ENCODE results near the gene OBSL1.

OBSL1 gene

DNA sequence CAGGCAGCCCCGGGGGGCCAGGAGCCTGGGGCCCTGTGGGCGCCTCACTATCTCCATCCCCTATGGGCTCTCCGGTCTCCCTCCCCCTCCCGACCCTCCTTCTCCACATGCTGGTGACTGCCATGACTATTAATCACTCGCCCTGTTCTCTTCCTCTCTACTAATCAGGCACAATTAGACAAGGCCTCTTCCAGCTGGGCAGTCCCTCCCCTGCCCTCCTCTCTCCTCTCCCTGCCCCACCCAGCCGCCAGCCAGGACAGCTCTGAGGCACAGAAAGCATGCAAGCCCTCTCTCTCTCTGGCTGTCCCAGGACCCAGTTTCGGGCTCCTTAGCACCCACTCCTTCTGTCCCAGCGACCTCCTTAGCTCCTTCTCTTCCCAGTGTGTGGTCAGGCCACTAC is 51.3 kb downstream of the OBSL1 start:
- Histone ChIP-seq H3K14ac (ENCODE audit: low read length) (no peak overlapping the region), H3K9ac (ENCODE audit: low read depth, low read length, poor library complexity) (no peak overlapping the region), H3K79me1 (ENCODE audit: low read depth, low read length) (no peaks in the 10 kb centered on the region), H3K27ac (replicated peaks; ENCODE audit: low read length) (no peak overlapping the region), H4K8ac (ENCODE audit: low read depth, low read length) (no peak overlapping the region), H3K27me3 (ENCODE audit: control insufficient read depth in 3 of 3, insufficient read depth in 3 of 3, low read depth in 1 of 3, low read length in 3 of 3) (peaks cover 4 to 81% (median 35%) of the 10 kb centered on the region in 3 experiments), H2BK15ac (ENCODE audit: low read length) (no peak overlapping the region), H4K91ac (ENCODE audit: low read depth, low read length, poor library complexity) (no peak overlapping the region), H3K4ac (ENCODE audit: low read length) (no peak overlapping the region), H3K4me3 (ENCODE audit: low read length in 2 of 2) (no peak overlapping the region), H3K23ac (ENCODE audit: low read depth, low read length, poor library complexity) (no peak overlapping the region), H2AFZ (ENCODE audit: low read length) (no peak overlapping the region), H3K9me3 (replicated peaks in 1 of 2; ENCODE audit: control insufficient read depth in 2 of 2, insufficient read depth in 1 of 2, low read depth in 1 of 2, low read length in 2 of 2) (no peaks in the 10 kb centered on the region), H2BK120ac (ENCODE audit: low read depth, low read length) (no peak overlapping the region), H3K18ac (ENCODE audit: low read length) (peak overlapping the region; percentile 20), H3K4me1 (ENCODE audit: control insufficient read depth in 2 of 2, insufficient read depth in 1 of 2, low read depth in 1 of 2, low read length in 2 of 2) (peaks cover 20 to 22% of the 10 kb centered on the region in 2 donors), H3K4me2 (ENCODE audit: insufficient read depth, low read length, poor library complexity, severe bottlenecking) (no peak overlapping the region), H3K36me3 (replicated peaks in 1 of 2; ENCODE audit: control insufficient read depth in 2 of 2, insufficient read depth in 2 of 2, low read length in 2 of 2) (no peaks in the 10 kb centered on the region), H2BK12ac (ENCODE audit: low read length) (no peak overlapping the region), H2AK5ac (ENCODE audit: low read depth, low read length) (peak overlapping the region; percentile 90), H2BK5ac (ENCODE audit: low read length) (no peak overlapping the region)
- DNase-seq (ENCODE audit: low spot score) = no peak
- WGBS, 2 donors (ENCODE audit: extremely low coverage in 2 of 2, insufficient read length in 2 of 2, insufficient replicate concordance in 1 of 2) = no CpG with 5 or more reads among the region's 8 CpGs

DNA sequence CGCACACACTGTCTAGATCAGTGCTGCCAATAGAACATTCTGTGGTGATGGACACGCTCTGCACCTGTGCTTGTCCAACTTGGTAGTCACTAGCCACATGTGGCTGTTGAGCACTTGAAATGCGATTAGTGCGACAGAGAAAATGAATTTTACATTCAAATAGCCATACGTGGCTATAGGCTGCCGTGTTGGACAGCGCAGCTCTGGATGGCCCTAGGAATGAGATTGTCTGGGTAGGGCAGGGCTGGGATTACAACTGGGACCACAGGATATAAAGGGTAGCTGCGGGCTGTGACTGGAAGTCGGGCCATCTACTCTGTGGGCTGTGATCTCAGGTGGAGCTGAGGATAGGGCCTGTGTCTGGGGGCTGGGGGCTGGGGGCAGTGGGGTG is 51.8 kb downstream of the OBSL1 start:
- H4K8ac ChIP-seq (ENCODE audit: low read depth, low read length) = no peak overlapping the region
- no peak overlapping the region for H3K23ac ChIP-seq (ENCODE audit: low read depth, low read length, poor library complexity)
- H3K14ac ChIP-seq (ENCODE audit: low read length) = no peak overlapping the region
- H3K27me3 ChIP-seq (ENCODE audit: control insufficient read depth in 3 of 3, insufficient read depth in 3 of 3, low read depth in 1 of 3, low read length in 3 of 3) = peaks cover 4 to 81% (median 37%) of the 10 kb centered on the region in 3 experiments
- no peak overlapping the region for H3K4ac ChIP-seq (ENCODE audit: low read length)
- DNase-seq (ENCODE audit: low spot score) = no peak
- no peaks in the 10 kb centered on the region for H3K79me1 ChIP-seq (ENCODE audit: low read depth, low read length)
- peaks cover 22% of the 10 kb centered on the region in 2 donors for H3K4me1 ChIP-seq (ENCODE audit: control insufficient read depth in 2 of 2, insufficient read depth in 1 of 2, low read depth in 1 of 2, low read length in 2 of 2)
- no peaks in the 10 kb centered on the region for H3K36me3 ChIP-seq (replicated peaks in 1 of 2; ENCODE audit: control insufficient read depth in 2 of 2, insufficient read depth in 2 of 2, low read length in 2 of 2)
- no peak overlapping the region for H2BK120ac ChIP-seq (ENCODE audit: low read depth, low read length)
- no peak overlapping the region for H3K4me2 ChIP-seq (ENCODE audit: insufficient read depth, low read length, poor library complexity, severe bottlenecking)
- no peak overlapping the region for H4K91ac ChIP-seq (ENCODE audit: low read depth, low read length, poor library complexity)
- peak overlapping the region; percentile 47 for H3K9ac ChIP-seq (ENCODE audit: low read depth, low read length, poor library complexity)
- no peak overlapping the region for H2BK15ac ChIP-seq (ENCODE audit: low read length)
- no peak overlapping the region for H3K27ac ChIP-seq (replicated peaks; ENCODE audit: low read length)
- no peak overlapping the region for H2AK5ac ChIP-seq (ENCODE audit: low read depth, low read length)
- H2BK5ac ChIP-seq (ENCODE audit: low read length) = no peak overlapping the region
- no peak overlapping the region for H2BK12ac ChIP-seq (ENCODE audit: low read length)
- no peaks in the 10 kb centered on the region for H3K9me3 ChIP-seq (replicated peaks in 1 of 2; ENCODE audit: control insufficient read depth in 2 of 2, insufficient read depth in 1 of 2, low read depth in 1 of 2, low read length in 2 of 2)
- H3K18ac ChIP-seq (ENCODE audit: low read length) = no peak overlapping the region
- H3K4me3 ChIP-seq (ENCODE audit: low read length in 2 of 2) = no peak overlapping the region
- no peak overlapping the region for H2AFZ ChIP-seq (ENCODE audit: low read length)
- WGBS, 2 donors (ENCODE audit: extremely low coverage in 2 of 2, insufficient read length in 2 of 2, insufficient replicate concordance in 1 of 2) = no CpG with 5 or more reads among the region's 9 CpGs

DNA sequence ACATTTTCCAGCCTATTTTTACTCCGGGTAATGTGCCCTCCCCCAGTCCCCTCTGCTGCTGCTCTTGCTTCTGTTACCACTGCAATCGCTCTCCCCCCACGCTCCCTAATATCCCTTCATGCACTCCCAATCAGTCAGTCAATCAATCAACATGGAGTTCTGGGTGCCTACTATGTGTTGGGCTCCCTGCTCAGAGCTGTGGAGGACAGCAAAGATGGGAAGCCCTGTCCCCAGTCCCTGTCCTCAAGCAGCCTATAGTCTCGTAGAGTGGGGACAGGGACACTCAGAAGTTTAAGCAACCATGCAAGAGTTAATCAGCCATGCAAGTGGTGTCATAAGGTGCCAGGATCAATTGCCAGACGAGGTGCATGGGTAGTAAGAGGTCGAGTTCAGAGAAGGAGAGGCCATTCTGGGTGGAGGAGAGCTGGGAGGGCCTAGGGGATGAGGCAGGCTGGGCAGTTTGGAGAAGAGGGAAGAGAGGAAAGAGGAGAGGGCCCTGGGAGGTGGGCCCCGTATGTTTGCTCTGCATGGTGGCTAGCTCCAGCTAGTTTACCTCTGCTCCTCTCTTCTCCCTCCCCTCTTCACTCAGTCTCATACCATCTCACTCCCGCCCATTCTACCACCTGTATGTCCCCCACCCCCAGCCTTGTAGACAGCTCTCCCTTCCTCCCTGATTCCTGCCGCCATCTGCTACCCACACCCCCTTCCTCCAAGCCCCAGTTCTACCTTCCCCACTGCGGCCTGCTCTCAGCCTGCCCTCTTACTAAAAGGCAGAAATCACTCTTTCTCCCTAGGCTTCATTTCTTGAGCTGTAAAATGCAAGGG is 53.2 kb downstream of the OBSL1 start:
- H3K14ac ChIP-seq (ENCODE audit: low read length) = no peak overlapping the region
- no peak overlapping the region for H2BK12ac ChIP-seq (ENCODE audit: low read length)
- no peak overlapping the region for H3K9ac ChIP-seq (ENCODE audit: low read depth, low read length, poor library complexity)
- no peak for DNase-seq (ENCODE audit: low spot score)
- H4K8ac ChIP-seq (ENCODE audit: low read depth, low read length) = no peak overlapping the region
- H3K4me2 ChIP-seq (ENCODE audit: insufficient read depth, low read length, poor library complexity, severe bottlenecking) = no peak overlapping the region
- H3K4me1 ChIP-seq (ENCODE audit: control insufficient read depth in 2 of 2, insufficient read depth in 1 of 2, low read depth in 1 of 2, low read length in 2 of 2) = peaks cover 28 to 30% of the 10 kb centered on the region in 2 donors
- no peak overlapping the region for H2AK5ac ChIP-seq (ENCODE audit: low read depth, low read length)
- H3K79me1 ChIP-seq (ENCODE audit: low read depth, low read length) = no peaks in the 10 kb centered on the region
- H2BK5ac ChIP-seq (ENCODE audit: low read length) = no peak overlapping the region
- peak overlapping the region; percentile 16 for H3K23ac ChIP-seq (ENCODE audit: low read depth, low read length, poor library complexity)
- no peak overlapping the region for H2BK120ac ChIP-seq (ENCODE audit: low read depth, low read length)
- H3K36me3 ChIP-seq (replicated peaks in 1 of 2; ENCODE audit: control insufficient read depth in 2 of 2, insufficient read depth in 2 of 2, low read length in 2 of 2) = no peaks in the 10 kb centered on the region
- H3K27me3 ChIP-seq (ENCODE audit: control insufficient read depth in 3 of 3, insufficient read depth in 3 of 3, low read depth in 1 of 3, low read length in 3 of 3) = peaks cover under 1 to 81% (median 37%) of the 10 kb centered on the region in 3 experiments
- H3K18ac ChIP-seq (ENCODE audit: low read length) = no peak overlapping the region
- no peak overlapping the region for H2AFZ ChIP-seq (ENCODE audit: low read length)
- no peak overlapping the region for H2BK15ac ChIP-seq (ENCODE audit: low read length)
- H4K91ac ChIP-seq (ENCODE audit: low read depth, low read length, poor library complexity) = no peak overlapping the region
- no peak overlapping the region for H3K4me3 ChIP-seq (ENCODE audit: low read length in 2 of 2)
- no peak overlapping the region for H3K27ac ChIP-seq (replicated peaks; ENCODE audit: low read length)
- no peak overlapping the region for H3K4ac ChIP-seq (ENCODE audit: low read length)
- WGBS, 2 donors (ENCODE audit: extremely low coverage in 2 of 2, insufficient read length in 2 of 2, insufficient replicate concordance in 1 of 2) = no CpG with 5 or more reads among the region's 10 CpGs
- no peaks in the 10 kb centered on the region for H3K9me3 ChIP-seq (replicated peaks in 1 of 2; ENCODE audit: control insufficient read depth in 2 of 2, insufficient read depth in 1 of 2, low read depth in 1 of 2, low read length in 2 of 2)

DNA sequence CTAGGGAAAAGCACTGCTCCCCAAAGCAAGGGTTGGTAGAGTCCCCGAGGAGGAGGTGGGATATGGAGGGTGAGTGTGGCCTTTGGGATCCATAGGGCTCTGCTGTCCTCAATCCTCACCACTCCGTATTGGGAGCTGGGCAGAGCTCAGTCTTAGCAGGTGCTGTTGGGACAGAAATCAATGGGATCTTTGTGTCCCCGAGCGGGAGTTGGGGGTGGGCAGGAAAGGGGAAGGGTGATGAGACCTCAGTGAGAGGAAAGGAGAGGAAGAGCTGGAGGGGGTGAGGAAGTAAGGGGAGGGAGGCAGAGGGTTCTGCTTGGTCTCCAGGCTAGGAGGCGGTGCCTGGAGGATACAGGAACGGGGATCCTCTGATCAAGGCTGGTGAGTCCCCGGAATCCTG is 54.5 kb downstream of the OBSL1 start:
- no peak overlapping the region for H4K8ac ChIP-seq (ENCODE audit: low read depth, low read length)
- no peak overlapping the region for H3K27ac ChIP-seq (replicated peaks; ENCODE audit: low read length)
- H4K91ac ChIP-seq (ENCODE audit: low read depth, low read length, poor library complexity) = no peak overlapping the region
- DNase-seq (ENCODE audit: low spot score) = no peak
- H3K4ac ChIP-seq (ENCODE audit: low read length) = no peak overlapping the region
- H2AK5ac ChIP-seq (ENCODE audit: low read depth, low read length) = peak overlapping the region; percentile 30
- H2BK15ac ChIP-seq (ENCODE audit: low read length) = no peak overlapping the region
- H3K9me3 ChIP-seq (replicated peaks in 1 of 2; ENCODE audit: control insufficient read depth in 2 of 2, insufficient read depth in 1 of 2, low read depth in 1 of 2, low read length in 2 of 2) = no peaks in the 10 kb centered on the region
- H3K9ac ChIP-seq (ENCODE audit: low read depth, low read length, poor library complexity) = no peak overlapping the region
- no peak overlapping the region for H2BK12ac ChIP-seq (ENCODE audit: low read length)
- no peak overlapping the region for H2AFZ ChIP-seq (ENCODE audit: low read length)
- H3K36me3 ChIP-seq (replicated peaks in 1 of 2; ENCODE audit: control insufficient read depth in 2 of 2, insufficient read depth in 2 of 2, low read length in 2 of 2) = no peaks in the 10 kb centered on the region
- no peak overlapping the region for H3K23ac ChIP-seq (ENCODE audit: low read depth, low read length, poor library complexity)
- peaks cover 31% of the 10 kb centered on the region in 2 donors for H3K4me1 ChIP-seq (ENCODE audit: control insufficient read depth in 2 of 2, insufficient read depth in 1 of 2, low read depth in 1 of 2, low read length in 2 of 2)
- no peak overlapping the region for H3K4me2 ChIP-seq (ENCODE audit: insufficient read depth, low read length, poor library complexity, severe bottlenecking)
- no peaks in the 10 kb centered on the region for H3K79me1 ChIP-seq (ENCODE audit: low read depth, low read length)
- WGBS, 2 donors (ENCODE audit: extremely low coverage in 2 of 2, insufficient read length in 2 of 2, insufficient replicate concordance in 1 of 2) = no CpG with 5 or more reads among the region's 7 CpGs
- H3K27me3 ChIP-seq (ENCODE audit: control insufficient read depth in 3 of 3, insufficient read depth in 3 of 3, low read depth in 1 of 3, low read length in 3 of 3) = peaks cover 0 to 90% (median 35%) of the 10 kb centered on the region in 3 experiments
- H3K18ac ChIP-seq (ENCODE audit: low read length) = peak overlapping the region; percentile 8
- no peak overlapping the region for H2BK5ac ChIP-seq (ENCODE audit: low read length)
- no peak overlapping the region for H2BK120ac ChIP-seq (ENCODE audit: low read depth, low read length)
- H3K14ac ChIP-seq (ENCODE audit: low read length) = no peak overlapping the region
- no peak overlapping the region for H3K4me3 ChIP-seq (ENCODE audit: low read length in 2 of 2)
